CD14-positive monocyte (primary cell): ENCODE data around the gene CDT1. TPM values are rescaled to one million over a fixed set of nuclear protein-coding genes. Genes with fewer than 3 reads are reported as not detected.

Experiments
- DNase-seq, 3 donors: peaks; one replicate each; pipeline ENCODE4 v3.0.0-alpha.2; 2011 to 2022
- H2AFZ ChIP-seq: 2 replicates; pipeline ENCODE4 v1.6.0; 2012; ENCODE audit warnings: mild to moderate bottlenecking, low read depth, low read length, inconsistent platforms; ENCODE audit not compliant: insufficient read depth, poor library complexity, severe bottlenecking
- H3K27ac ChIP-seq, 2 donors: 1 replicate in 1 of 2; 2 replicates in 1 of 2; pipeline ENCODE4 v1.5.1; 2012 to 2013; ENCODE audit warnings: low read length in 2 of 2, control low read depth in 1 of 2, inconsistent platforms in 1 of 2, low read depth in 1 of 2, mild to moderate bottlenecking in 1 of 2
- H3K27me3 ChIP-seq, 2 donors: one replicate each; pipeline versions ENCODE4 v1.6.0 to v1.6.1; 2011 to 2013; ENCODE audit warnings: low read length in 2 of 2; ENCODE audit not compliant: control insufficient read depth in 2 of 2, insufficient read depth in 2 of 2
- H3K36me3 ChIP-seq, 2 donors: replicated peaks in 1 of 2; 1 replicate in 1 of 2; 2 replicates in 1 of 2; pipeline versions ENCODE4 v1.5.1 to v1.6.1; 2012 to 2013; ENCODE audit warnings: low read length in 2 of 2, control low read depth in 1 of 2, inconsistent platforms in 1 of 2, mild to moderate bottlenecking in 1 of 2; ENCODE audit not compliant: insufficient read depth in 2 of 2, control insufficient read depth in 1 of 2
- H3K4me1 ChIP-seq, 2 donors: 1 replicate in 1 of 2; 2 replicates in 1 of 2; pipeline versions ENCODE4 v1.5.1 to v1.6.1; 2012 to 2013; ENCODE audit warnings: low read length in 2 of 2, control low read depth in 1 of 2, inconsistent platforms in 1 of 2, mild to moderate bottlenecking in 1 of 2, moderate library complexity in 1 of 2; ENCODE audit not compliant: insufficient read depth in 2 of 2, control insufficient read depth in 1 of 2
- H3K4me2 ChIP-seq: replicated peaks from 2 replicates; pipeline ENCODE3; 2012; ENCODE audit warnings: low read length, moderate library complexity, mild to moderate bottlenecking; ENCODE audit not compliant: poor library complexity, severe bottlenecking; ENCODE audit errors: extremely low read depth
- H3K4me3 ChIP-seq, 3 experiments: fragments of 200-600 bp in 1 of 3; sonication (generic) in 1 of 3; replicated peaks in 1 of 3; 1 replicate in 2 of 3; 2 replicates in 1 of 3; pipeline ENCODE4 v1.5.1; 2011 to 2013; ENCODE audit warnings: low read length in 3 of 3, mild to moderate bottlenecking in 3 of 3, control low read depth in 2 of 3, low read depth in 2 of 3, inconsistent platforms in 1 of 3, moderate library complexity in 1 of 3
- H3K79me2 ChIP-seq: 2 replicates; pipeline ENCODE4 v1.6.0; 2012; ENCODE audit warnings: mild to moderate bottlenecking, control low read depth, inconsistent platforms, low read length, moderate library complexity; ENCODE audit not compliant: insufficient read depth
- H3K9ac ChIP-seq: 2 replicates; pipeline ENCODE4 v1.6.0; 2017; ENCODE audit warnings: low read length, mild to moderate bottlenecking; ENCODE audit not compliant: insufficient read depth, poor library complexity, severe bottlenecking
- H3K9me3 ChIP-seq, 2 donors: replicated peaks in 1 of 2; 1 replicate in 1 of 2; 2 replicates in 1 of 2; pipeline versions ENCODE4 v1.5.1 to v1.6.1; 2012 to 2013; ENCODE audit warnings: low read length in 2 of 2, control low read depth in 1 of 2; ENCODE audit not compliant: control insufficient read depth in 1 of 2, insufficient read depth in 1 of 2
- H4K20me1 ChIP-seq: 2 replicates; pipeline ENCODE4 v1.6.0; 2012; ENCODE audit warnings: mild to moderate bottlenecking, low read length, control low read depth, moderate library complexity; ENCODE audit not compliant: insufficient read depth
- H3K27ac Mint-ChIP-seq, 7 donors: one replicate each; pipeline ENCODE4 v1.8.0; 2020; ENCODE audit warnings: mild to moderate bottlenecking in 7 of 7, mixed read lengths in 7 of 7, moderate library complexity in 6 of 7, inconsistent platforms in 2 of 7
- H3K27me3 Mint-ChIP-seq, 3 donors: one replicate each; pipeline ENCODE4 v1.8.0; 2021 to 2022; ENCODE audit warnings: low read depth in 3 of 3, mild to moderate bottlenecking in 3 of 3, mixed read lengths in 3 of 3, moderate library complexity in 3 of 3, inconsistent platforms in 1 of 3
- H3K36me3 Mint-ChIP-seq, 2 donors: one replicate each; pipeline ENCODE4 v1.8.0; 2020; ENCODE audit warnings: mixed read lengths in 2 of 2, inconsistent platforms in 1 of 2, mild to moderate bottlenecking in 1 of 2
- H3K4me1 Mint-ChIP-seq: one replicate; pipeline ENCODE4 v1.8.0; 2020; ENCODE audit warnings: mild to moderate bottlenecking, mixed read lengths
- H3K4me3 Mint-ChIP-seq, 2 donors: one replicate each; pipeline ENCODE4 v1.8.0; 2020; ENCODE audit warnings: mild to moderate bottlenecking in 2 of 2, mixed read lengths in 2 of 2, moderate library complexity in 1 of 2
- H3K9me3 Mint-ChIP-seq, 7 donors: one replicate each; pipeline ENCODE4 v1.8.0; 2020 to 2022; ENCODE audit warnings: mixed read lengths in 7 of 7, mild to moderate bottlenecking in 6 of 7, moderate library complexity in 6 of 7, inconsistent platforms in 2 of 7
- WGBS: methylation state at CpG from one replicate; pipeline ENCODE4 v1.1.5; 2013; ENCODE audit warnings: missing lambda C conversion rate; ENCODE audit not compliant: insufficient coverage; 5-methylcytosine and 5-hydroxymethylcytosine counted together
- intact Hi-C, 2 donors: fragments of 100-400 bp; cut with micrococcal nuclease; formaldehyde crosslinking; loops; one replicate each; pipeline versions ENCODE4 v1.15.0 to v1.15.1; 2023
- polyA plus RNA-seq, 3 donors: library from polyadenylated mRNA; depleted of rRNA in 1 of 3; unstranded in 2 of 3; stranded (reverse) in 1 of 3; fragments of 300-500 nt in 2 of 3; fragments of >200 nt in 1 of 3; fragmentation: Illumina TruSeq in 2 of 3; gene quantifications; 1 replicate in 2 of 3; 2 replicates in 1 of 3; pipeline ENCODE4 v1.2.3, GENCODE V29; 2012 to 2021
- TF ChIP-seq, protein P1 (sequence below): fragments of 200-600 bp; IDR thresholded peaks from one replicate; pipeline ENCODE4 v1.8.0; 2022; ENCODE audit warnings: antibody characterized with exemption, mild to moderate bottlenecking

Gene CDT1
- polyA plus RNA-seq, 3 donors: 0.07 to 0.24 (median 0.16) TPM

DNA sequence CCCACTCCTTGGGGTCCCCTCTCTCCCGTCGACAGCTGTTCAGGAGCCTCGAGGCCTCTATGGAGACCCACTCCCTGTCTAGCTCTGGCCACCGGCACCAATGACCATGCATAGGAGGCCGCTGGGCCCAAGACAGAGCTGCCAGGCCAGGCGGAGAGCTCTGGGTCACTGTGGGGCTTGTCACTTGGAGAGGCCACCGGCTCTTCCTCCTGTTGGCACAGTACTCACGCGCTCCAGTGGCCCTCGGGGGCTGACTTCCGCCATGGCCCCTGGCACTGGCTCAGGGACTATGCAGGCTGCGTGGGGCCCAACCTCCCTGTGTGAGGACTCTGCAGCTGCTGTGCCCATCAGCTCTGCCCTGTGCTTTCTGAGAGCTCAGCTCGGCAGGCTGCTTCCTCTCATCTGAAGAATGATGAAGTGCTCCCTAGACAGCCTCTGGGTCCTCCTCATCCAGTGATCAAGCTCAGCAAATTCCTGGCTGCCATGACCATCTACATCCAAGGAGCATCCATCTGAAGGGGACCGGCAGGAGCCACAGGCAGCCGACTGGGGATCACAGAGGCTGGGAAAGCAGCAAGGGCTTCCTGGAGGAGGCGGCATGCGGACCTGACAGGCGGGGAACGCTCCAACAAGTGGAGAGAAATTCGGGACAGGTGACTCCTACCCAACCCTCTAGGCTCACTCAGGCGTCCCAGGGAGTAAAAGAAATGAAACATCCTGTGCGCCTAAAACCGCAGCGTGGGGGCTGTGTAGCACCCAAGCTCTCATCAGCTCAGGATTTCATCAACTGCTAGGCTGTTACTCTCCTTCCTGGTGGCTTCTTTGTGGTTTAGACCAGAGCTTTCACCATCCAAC is 36.4 kb downstream of the CDT1 start:
- H3K79me2 ChIP-seq: no peaks in the 10 kb centered on the region
- Mint-ChIP-seq H3K27me3 (peaks cover 0 to 2% (median 2%) of the 10 kb centered on the region in 3 donors), H3K4me3 (peak overlapping the region in 1 of 2 donors; percentile 42), H3K27ac (peak overlapping the region in 6 of 7 donors; percentile 10 to 80 (median 46)), H3K36me3 (peaks cover 45 to 67% of the 10 kb centered on the region in 2 donors), H3K9me3 (no peaks in the 10 kb centered on the region), H3K4me1 (peaks cover 20% of the 10 kb centered on the region)
- H2AFZ ChIP-seq: no peak overlapping the region
- no peak overlapping the region for H3K4me3 ChIP-seq
- 62% methylated on average over 20 of the region's 24 CpGs for WGBS
- peak overlapping the region in 1 of 2 donors; percentile 6 for H3K27ac ChIP-seq
- no peaks in the 10 kb centered on the region for H3K9me3 ChIP-seq
- peak in 1 of 3 donors; percentile 14 for DNase-seq
- H4K20me1 ChIP-seq: peaks cover 61% of the 10 kb centered on the region
- H3K9ac ChIP-seq: no peak overlapping the region
- no peak overlapping the region for H3K4me2 ChIP-seq
- intact Hi-C loops: no loop called here
- H3K36me3 ChIP-seq: peaks cover 54 to 67% of the 10 kb centered on the region in 2 donors
- no peaks in the 10 kb centered on the region for H3K27me3 ChIP-seq
- TF ChIP-seq, protein P1, sequence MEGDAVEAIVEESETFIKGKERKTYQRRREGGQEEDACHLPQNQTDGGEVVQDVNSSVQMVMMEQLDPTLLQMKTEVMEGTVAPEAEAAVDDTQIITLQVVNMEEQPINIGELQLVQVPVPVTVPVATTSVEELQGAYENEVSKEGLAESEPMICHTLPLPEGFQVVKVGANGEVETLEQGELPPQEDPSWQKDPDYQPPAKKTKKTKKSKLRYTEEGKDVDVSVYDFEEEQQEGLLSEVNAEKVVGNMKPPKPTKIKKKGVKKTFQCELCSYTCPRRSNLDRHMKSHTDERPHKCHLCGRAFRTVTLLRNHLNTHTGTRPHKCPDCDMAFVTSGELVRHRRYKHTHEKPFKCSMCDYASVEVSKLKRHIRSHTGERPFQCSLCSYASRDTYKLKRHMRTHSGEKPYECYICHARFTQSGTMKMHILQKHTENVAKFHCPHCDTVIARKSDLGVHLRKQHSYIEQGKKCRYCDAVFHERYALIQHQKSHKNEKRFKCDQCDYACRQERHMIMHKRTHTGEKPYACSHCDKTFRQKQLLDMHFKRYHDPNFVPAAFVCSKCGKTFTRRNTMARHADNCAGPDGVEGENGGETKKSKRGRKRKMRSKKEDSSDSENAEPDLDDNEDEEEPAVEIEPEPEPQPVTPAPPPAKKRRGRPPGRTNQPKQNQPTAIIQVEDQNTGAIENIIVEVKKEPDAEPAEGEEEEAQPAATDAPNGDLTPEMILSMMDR: no peak
- peaks cover 24 to 27% of the 10 kb centered on the region in 2 donors for H3K4me1 ChIP-seq

DNA sequence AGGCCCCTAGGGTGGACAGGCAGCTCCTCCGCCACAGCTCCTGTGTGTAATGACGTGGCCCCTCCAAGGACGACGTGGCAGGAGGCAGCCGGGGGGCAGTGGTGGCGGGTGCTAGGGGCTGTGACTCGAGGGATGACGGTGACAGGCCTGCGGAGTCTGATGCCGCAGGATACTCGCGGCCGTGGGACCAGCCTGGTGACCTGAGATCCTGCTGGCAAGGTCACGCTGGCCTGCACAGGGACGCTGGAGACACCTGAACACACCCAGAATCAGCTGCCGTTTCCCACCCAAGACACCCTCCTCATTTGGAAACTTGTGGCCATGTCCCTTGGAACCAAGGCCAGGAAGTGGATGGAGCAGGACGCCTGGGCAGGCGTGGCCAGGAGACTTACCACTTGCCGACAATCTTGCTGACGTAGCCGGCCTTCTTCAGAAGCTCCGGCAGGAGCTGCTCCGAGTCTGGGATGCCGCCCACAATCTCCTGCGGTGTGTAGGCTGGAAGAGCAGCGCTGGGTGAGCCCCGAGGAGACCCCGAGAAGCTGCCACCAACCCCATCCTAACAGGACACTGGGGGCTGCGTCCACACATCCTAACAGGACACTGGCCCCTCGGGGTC is 37.1 kb downstream of the CDT1 start:
- H3K9ac ChIP-seq: no peak overlapping the region
- intact Hi-C loops: no loop called here
- Mint-ChIP-seq H3K36me3 (peaks cover 39 to 62% of the 10 kb centered on the region in 2 donors), H3K4me1 (peaks cover 20% of the 10 kb centered on the region), H3K9me3 (no peaks in the 10 kb centered on the region), H3K27me3 (peaks cover 0 to 2% (median 2%) of the 10 kb centered on the region in 3 donors), H3K4me3 (peak overlapping the region in 1 of 2 donors; percentile 42), H3K27ac (peak overlapping the region in 5 of 7 donors; percentile 10 to 90 (median 80))
- H3K4me1 ChIP-seq: peaks cover 24 to 27% of the 10 kb centered on the region in 2 donors
- TF ChIP-seq, protein P1: no peak
- peak in 2 of 3 donors; percentile 36 to 52 for DNase-seq
- H3K27ac ChIP-seq: no peak overlapping the region
- H2AFZ ChIP-seq: no peak overlapping the region
- H3K4me2 ChIP-seq: no peak overlapping the region
- no peaks in the 10 kb centered on the region for H3K9me3 ChIP-seq
- H3K27me3 ChIP-seq: no peaks in the 10 kb centered on the region
- H3K79me2 ChIP-seq: no peaks in the 10 kb centered on the region
- peaks cover 48 to 59% of the 10 kb centered on the region in 2 donors for H3K36me3 ChIP-seq
- WGBS: 75% methylated on average over 28 of the region's 30 CpGs
- no peak overlapping the region for H3K4me3 ChIP-seq
- peaks cover 63% of the 10 kb centered on the region for H4K20me1 ChIP-seq
